GM18873 (cell line): ENCODE results near the gene CFAP58.

Experiments used
- ATAC-seq: cut with Tn5 transposase; IDR thresholded peaks from one replicate; pipeline ENCODE4 v1.9.1; 2021; ENCODE audit warnings: mild to moderate bottlenecking, moderate library complexity, moderate number of reproducible peaks; ENCODE audit not compliant: unreplicated experiment, low FRiP score

CFAP58 gene

GRCh38 chr10:104353325-104354048, at the start of gene CFAP58:
Gene CFAP58, plus strand, starts transcription at chr10:104353833. Its CDS starts 65 bp downstream, at chr10:104353898.
- peak; percentile 69 for ATAC-seq

GRCh38 chr10:104304356-104304745, 49.3 kb upstream of the CFAP58 start:
- no peak for ATAC-seq

GRCh38 chr10:104304927-104305326, 48.7 kb upstream of the CFAP58 start:
- no peak for ATAC-seq

GRCh38 chr10:104306897-104307296, 46.7 kb upstream of the CFAP58 start:
- no peak for ATAC-seq

GRCh38 chr10:104307576-104308438, 45.8 kb upstream of the CFAP58 start:
- ATAC-seq, result no peak

GRCh38 chr10:104308439-104308903, 45.2 kb upstream of the CFAP58 start:
- ATAC-seq, result peak; percentile 49

- ATAC-seq, result no peak
Observed at GRCh38 chr10:104309980-104310978, 43.4 kb upstream of the CFAP58 start.

- ATAC-seq, result no peak
Observed at GRCh38 chr10:104311184-104311720, 42.4 kb upstream of the CFAP58 start.

- ATAC-seq, result no peak
Observed at GRCh38 chr10:104314591-104315485, 38.8 kb upstream of the CFAP58 start.

- no peak for ATAC-seq
Observed at GRCh38 chr10:104315486-104315921, 38.1 kb upstream of the CFAP58 start.

- ATAC-seq, result no peak
Observed at GRCh38 chr10:104316321-104317099, 37.1 kb upstream of the CFAP58 start.

- ATAC-seq, result no peak
Observed at GRCh38 chr10:104317269-104317710, 36.3 kb upstream of the CFAP58 start.

- ATAC-seq, result no peak
Observed at GRCh38 chr10:104317726-104318299, 35.8 kb upstream of the CFAP58 start.

- no peak for ATAC-seq
Observed at GRCh38 chr10:104318326-104318725, 35.3 kb upstream of the CFAP58 start.

GRCh38 chr10:104318810-104319741, 34.6 kb upstream of the CFAP58 start:
- no peak for ATAC-seq

GRCh38 chr10:104321226-104321625, 32.4 kb upstream of the CFAP58 start:
- ATAC-seq, result no peak
